ENCODE measurements around the gene EVC2.
"Not testable (repeated sequence)": the region's sequence is repeated elsewhere in the genome, so short reads cannot be mapped to it uniquely, and the experiment has no call there.

The EVC2 gene

DNA sequence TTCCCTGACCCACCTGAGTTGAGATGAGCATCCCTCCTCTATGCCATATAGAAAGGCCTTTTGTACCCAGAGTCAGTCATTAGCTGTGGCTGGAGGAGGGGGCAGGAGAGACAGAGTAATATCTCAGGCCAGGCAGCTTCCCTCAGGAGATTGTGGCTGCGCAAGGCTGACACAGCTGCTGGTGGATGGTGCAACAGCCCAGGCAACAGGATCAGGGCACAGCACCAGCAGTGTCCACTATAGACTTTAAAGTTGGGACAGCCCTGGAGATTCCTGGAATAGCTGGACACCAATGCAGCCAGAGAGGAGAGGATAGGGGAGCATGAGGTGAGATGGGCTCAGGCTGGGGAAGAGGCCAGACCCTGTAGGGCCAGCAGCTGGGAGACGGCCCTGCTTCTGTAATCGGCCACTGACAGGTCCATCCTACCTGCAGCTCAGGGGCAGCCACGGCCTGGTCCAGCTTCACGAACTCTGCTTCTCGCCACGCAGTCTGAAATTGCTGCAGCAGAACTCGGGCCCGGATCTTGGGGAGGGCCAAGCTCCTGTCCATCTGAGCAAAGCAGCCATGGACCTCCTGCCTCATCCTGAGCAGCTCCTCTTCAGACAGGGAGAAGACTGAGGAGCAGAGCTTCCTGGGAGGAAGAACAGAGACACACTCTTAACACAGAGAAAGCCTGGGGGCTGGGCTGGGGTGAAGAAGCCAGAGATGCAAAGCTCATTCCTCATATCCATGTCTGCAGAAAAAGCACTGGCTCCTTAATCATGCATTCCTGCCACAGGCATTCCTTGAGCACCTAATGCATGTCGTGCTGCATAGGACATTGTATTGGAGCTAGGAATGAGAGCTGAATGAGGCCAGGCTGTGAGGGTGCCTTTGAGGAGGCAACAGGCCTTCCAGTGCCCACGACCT lies 90.1 kb downstream of the EVC2 start:
- no peak for DNase-seq

DNA sequence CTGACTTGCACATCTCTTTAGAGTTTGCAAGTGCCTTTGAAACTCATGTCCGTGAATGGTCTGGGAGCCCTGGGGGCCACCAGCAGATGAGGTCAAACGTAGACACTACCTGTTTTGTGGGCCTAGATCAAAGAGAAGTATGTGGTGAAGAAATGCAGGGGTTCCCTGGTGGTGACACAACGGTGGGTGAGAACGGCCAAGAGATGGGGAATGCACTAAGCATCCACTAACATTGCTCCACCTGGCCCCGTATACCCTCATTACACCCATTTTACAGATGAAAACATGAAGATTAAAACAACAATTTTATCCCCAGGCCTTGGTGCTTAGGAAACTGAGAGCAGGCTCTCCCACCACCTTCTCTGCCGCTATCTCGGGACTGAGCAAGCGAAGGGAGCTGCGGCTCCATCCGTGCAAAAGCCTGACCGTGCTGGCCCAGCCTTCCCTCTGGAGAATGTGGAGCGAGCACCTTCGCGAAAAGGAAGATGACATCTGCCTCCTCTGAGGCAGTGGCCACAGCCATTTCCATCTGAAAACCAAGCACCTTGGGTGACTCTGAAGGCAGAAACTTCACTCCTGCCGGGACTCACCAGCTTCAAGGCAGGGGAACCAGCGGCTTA lies 91.9 kb downstream of the EVC2 start:
- no peak for DNase-seq

DNA sequence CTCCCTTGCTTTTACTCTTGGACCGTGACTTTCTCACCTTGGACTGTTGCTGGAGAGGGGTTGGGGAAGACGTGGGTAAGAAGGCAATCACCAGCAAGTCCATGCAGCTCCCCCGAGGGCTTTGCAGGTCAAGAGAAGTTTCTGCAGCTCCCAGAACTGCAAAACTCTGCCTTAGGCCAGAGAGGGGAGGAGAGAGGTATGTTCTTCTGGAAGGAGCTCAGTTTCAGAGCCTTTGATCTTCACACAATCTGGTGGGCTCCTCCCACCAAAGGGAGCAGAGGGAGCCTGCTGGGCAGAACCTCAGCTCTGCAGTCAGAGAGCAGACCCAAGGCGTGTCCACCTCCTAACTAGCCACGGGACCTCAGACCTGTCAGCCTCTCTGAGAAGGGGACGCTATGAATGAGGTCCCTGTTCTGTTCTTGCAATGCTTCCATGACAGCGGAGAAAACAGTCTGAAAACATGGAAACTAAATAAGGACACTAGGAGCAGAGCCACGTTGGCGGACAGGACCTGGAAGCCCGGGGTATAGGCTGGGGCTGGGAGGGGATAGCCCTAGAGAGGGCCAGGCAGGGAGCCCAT lies 92.8 kb downstream of the EVC2 start:
- DNase-seq: no peak

DNA sequence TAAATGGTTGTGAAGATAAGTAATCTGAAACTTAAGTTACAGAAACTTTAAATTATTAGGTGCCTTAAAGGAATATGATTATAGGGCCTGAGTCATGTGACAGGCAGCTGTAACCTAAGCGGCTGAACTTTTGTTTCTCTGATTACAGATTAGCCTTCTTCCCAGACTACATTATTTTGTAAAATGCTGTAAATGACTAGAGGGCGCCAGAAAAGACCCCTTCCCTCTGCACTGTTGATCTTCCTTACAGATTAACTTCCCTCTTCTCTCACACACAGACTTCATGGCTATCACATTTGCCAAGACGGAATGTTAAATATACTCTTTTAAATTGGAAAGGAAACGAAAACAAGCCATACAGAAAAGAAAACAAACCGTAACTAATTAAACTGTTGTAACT lies 96.6 kb downstream of the EVC2 start:
- DNase-seq: no peak

DNA sequence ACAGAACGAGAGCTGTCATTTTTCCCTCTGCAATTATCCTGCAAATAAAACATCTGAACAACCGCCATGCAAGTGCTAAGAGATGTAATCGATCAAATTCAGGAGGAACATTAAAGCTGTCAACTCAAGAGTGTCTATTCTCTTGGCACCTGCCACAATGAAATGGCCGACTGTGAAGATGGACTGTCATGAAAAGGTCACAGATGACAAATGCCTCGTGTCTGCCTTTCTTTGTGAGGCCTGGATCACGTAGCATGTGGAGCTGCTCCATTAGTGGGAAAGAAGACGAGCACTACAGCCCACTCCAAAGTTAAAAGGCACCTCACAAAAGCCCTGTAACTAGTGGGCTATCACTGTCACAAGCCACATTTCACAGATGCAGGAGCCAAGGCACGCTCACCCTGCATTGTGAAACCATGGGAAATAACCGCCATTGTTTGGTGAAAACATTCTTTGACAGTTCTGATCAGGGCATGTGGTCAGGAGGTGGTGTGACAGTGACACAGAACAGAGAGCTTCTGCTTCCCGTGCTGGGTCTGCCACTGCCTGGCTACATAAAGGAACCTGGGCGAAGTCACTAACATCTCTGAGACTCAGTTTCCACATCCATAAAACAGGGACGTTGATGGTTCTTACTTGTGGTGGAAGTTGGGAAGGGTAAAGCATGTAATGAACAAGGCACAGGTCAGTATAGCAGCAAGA lies 98.9 kb downstream of the EVC2 start:
- peak; percentile 98 for DNase-seq

DNA sequence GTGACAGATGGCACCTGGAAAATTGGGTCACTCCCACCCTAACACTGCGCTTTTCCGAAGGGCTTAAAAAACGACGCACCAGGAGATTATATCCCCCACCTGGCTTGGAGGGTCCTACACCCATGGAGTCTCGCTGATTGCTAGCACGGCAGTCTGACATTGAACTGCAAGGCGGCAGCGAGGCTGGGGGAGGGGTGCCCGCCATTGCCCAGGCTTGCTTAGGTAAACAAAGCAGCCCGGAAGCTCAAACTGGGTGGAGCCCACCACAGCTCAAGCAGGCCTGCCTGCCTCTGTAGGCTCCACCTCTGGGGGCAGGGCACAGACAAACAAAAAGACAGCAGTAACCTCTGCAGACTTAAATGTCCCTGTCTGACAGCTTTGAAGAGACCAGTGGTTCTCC lies 114.5 kb downstream of the EVC2 start:
- DNase-seq: not testable (repeated sequence)

DNA sequence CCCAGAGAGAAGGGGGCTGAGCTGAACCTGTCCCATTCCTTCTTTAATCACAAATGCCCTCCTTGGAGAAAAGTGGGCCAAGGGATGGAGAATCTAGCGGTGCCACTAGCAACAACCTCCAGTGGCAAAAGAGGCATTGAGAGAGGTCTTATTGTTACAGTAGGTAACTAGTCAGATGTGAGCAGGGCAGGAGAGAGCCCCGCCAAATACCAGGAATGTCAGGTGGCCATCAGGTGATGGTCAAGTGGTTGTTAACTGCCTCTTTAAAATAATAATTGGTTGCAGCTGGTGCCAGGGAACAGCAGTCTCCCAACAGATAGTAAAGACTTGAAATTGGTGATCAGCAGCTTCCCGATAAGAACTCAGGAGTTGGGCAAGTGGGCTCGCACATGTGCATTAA lies 116.1 kb downstream of the EVC2 start:
- peak; percentile 9 for DNase-seq

DNA sequence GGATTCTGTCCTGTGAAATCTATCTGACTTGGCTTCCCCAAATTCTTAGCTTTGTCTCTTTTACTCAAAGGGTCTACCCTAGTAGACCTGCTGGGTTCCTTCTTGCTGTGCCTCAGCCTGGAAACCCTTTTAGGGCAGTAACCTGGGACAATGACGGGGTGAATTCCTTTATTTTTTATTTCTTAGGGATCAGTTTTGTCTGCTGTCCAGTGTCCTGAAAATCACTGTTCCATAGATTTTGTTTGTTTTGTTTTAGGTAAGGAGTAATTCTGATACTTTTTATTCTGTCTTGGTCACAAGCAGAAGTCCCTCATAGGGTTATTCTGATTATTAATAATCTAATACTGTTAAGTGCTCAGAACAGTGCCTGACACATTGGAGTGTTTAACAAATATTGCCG lies 118.9 kb downstream of the EVC2 start:
- no peak for DNase-seq

DNA sequence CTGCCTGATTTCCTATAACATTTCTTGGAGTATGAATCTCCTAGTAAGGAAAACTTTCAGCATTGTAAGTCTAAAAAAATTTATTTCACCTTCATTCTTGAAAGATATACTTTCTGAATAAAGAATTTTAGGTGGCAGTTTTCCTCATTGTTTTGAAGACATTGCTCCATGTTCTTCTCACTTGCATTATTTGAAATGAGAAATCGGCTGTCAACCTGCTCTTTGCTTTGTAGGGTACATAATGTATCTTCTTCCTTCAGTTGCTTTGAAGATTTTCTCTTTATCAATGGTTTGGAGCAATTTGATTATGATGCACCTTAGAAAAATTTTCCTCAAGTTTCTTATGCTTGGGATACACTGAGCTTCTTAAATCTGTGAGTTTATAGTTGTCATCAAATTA lies 120.3 kb downstream of the EVC2 start:
- no peak for DNase-seq

DNA sequence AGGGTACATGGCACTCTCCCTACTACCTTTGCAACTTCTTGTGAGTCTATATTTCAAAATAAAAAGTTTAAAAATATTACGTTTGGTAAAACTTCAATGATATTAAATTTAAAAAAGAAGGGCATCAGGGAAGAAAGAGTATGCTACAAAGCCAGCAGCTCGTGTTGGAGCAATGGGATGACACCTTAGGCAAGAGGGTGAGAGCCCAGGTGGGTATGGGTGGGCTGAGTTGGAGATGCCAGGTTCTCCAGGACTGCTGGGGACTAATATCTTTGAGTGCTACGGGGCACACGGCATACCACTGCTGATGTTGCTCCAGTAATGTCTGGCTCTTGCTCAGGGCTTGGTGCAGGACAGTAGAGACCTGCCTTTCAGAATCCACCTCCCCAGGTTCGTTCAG lies 132.4 kb downstream of the EVC2 start:
- DNase-seq: no peak

DNA sequence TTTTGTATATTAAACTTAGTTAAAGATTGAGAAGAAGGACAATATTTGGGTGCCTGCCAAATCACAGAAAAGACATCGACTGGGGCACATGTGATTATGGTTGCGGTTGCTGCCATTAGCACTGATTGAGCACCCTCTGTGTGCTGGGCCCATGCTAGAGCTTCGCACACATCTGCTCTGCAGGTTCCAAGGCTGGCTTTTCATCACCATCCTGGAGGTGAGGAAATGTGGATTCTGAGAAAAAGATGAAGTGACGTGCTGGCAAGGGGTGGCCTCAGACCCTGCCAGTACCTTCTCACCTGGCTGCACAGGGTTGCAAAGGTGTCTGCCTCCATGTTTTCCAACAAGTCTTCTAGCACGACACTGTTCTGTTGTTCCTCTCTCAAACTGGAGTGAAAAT lies 134.0 kb downstream of the EVC2 start:
- DNase-seq: no peak

DNA sequence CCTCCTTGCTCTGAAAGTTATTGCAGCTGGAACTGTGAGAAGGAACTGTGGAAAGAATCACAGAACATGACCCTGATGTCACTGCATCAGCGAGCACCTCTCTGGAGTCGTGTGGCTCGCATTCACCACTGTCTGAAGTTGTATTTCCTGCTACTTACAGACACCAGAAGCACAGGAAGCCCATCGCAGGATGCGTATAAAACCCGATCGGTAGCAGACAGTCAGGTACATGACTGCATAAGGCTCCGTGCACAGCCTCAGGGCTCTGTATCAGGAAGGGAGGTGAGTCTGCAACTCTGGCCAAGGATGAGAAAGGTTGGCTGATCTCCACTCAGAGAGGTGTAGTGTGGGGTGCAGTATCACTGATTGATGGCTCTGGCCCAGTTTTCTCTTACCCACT lies 134.4 kb downstream of the EVC2 start:
- DNase-seq: no peak

DNA sequence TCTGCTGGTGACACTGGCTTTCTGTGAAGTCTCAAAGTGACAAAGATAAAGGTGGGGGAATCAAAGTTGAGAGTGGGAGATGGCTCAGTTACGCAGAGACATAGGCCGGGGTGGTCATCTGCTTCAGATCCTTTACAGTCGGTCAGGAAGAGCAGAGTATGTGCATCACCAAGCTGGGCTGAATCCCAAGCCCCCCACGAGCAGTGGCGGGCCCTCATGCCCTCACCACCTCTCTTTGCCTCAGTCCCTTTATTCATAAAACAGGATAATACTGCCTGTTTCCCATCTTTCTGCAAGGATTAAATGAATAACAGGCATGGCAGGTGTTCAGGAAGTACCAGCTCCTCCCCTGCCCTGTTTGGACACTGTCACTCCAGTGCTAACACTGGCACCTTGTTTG lies 135.6 kb downstream of the EVC2 start:
- no peak for DNase-seq

DNA sequence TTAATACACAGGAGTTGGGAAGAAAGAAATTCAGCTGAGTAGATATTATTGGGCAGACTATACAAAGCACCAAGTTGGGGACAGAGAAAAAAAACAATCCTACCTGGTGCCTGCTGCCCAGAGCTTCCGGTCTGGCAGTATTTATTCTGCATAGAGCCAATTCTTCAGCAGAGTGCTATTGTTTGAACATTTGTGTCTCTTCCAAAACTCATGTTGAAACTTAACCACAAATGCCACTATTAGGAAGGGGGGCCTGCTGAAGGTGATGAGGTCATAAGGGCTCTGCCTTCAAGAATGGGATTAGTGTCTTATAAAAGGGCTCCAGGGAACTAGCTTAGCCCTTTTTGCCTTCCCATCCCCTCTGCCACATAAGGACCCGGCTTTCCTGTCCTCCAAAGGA lies 136.2 kb downstream of the EVC2 start:
- no peak for DNase-seq

DNA sequence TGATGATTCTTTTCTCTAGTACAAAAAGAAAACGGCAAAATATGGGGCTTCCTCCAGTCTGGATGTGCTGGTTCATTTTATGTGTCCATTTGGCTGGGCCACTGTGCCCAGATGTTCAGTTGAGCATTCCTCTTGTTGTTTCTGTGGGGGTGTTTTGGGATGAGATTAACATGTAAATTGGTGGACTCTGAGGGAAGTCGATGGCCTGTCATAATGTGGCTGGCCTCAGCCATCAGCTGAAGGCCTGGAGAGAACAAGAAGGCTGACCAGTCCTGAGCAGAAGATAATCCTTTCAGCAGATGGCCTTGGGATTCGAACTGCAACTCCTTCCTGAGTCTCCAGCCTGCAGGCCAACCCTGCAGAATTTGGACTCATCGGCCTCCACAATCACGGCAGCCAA lies 136.7 kb downstream of the EVC2 start:
- DNase-seq: no peak

DNA sequence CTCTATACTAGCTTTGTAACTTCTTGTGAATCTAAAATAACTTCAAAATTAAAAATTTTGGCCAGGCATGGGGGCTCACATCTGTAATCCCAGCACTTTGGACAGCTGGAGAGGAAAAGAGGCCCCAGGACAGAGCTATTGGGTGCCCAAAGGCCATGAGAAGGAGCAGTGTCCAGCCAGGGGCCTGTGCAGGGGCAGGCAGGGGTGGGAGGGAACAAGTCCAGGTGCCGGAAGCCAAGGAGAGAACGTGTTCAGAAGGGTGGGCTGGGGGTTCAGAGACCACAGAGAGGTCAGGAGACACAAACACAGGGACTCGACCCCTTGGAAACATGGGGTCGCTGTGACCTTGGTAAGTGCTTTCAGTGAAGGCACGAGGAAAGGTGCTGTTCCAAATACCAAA lies 138.9 kb downstream of the EVC2 start:
- no peak for DNase-seq

DNA sequence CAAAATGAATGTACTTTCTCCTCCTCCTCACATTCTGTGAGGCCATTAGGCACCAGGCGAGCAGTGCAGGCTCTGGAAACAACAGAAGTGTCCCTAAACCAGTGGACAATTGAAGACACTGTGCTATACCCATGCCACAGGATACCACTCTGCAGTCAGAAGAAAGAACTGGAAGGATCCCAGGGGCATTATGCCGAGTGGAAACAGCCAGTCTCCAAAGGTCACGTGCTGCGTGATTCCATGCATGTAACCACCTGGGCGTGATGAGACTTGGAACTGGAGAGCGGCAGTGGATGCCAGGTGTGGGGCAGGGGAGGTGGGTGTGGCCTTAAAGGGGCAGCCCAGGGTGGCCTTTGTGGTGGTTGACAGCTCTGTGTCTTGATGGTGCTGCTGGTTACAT lies 139.4 kb downstream of the EVC2 start:
- DNase-seq: no peak

DNA sequence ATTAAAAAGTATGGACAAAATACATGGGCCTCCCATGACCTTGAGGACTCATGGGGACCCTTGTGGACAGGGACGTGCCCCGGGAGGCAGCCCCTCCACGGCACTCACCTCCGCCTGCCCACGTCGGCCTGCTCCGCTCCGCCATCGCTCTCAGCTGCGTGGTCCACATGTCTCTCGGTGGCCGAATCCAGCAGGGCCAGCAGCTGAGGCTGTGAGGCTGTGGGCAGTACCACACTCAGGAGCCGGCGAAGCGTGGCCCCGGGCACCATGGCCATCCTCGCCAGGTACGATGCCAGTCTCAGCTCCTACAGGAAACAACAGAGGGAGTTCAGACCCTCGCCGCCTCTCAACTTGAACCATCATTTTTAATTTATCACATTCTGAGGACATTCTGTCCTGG lies 140.0 kb downstream of the EVC2 start:
- no peak for DNase-seq

DNA sequence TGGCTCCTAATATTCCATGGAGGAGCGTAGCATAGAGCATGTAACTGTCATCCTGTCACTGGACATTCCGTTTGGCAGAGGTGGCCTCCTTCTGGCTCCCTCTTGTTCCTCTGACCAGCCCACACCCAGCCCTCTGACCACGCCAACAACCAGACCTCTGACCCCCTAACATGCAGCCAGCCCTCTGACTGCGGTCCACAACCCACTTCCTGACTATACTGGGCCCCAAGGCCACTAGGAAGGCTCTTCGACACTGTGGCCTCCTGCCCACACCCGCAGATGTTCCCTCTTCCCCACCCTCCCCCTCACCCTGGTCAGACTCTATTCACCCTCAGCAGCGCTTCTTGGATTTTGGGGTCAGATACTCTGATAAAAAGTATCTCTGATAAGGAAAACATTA lies 141.4 kb downstream of the EVC2 start:
- no peak for DNase-seq

DNA sequence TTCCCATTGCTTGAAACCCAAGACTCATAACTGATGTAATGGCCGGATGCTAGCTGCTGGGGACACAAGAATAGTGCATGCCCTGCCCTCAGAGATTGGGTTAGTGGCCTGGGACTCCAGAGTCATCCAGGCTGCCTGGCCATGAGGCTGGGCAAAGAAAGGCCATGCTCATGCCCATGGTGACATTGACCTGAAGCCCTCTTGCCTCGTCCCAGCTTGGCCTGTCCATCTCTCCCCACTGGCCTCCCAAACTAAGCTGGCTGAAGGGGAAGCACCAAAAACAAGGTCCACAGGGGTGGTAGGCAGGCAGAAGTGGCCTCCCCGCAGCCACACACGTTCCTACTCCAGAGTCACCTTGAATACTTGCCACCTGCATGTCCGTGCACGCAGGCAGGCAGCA lies 141.8 kb downstream of the EVC2 start:
- DNase-seq: no peak

DNA sequence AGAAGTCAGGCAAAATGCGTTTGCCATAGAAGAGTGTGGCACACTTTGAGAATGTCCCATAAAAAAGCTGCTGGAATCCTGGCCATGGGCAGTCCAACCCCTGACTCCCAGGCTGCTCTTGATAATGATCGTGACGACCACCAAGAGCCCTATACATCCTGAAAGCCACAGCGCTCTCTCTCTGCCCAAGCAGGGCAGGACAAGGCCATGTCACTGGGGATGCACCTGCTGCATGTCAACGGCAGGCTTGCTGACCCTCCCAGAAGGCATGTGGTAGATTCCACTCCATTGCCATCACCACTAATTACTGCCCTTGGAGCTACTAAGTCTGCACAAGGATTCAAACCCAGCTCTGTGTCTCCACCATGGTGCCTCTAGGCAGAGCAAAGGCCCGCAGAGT lies 144.5 kb downstream of the EVC2 start:
- no peak for DNase-seq

DNA sequence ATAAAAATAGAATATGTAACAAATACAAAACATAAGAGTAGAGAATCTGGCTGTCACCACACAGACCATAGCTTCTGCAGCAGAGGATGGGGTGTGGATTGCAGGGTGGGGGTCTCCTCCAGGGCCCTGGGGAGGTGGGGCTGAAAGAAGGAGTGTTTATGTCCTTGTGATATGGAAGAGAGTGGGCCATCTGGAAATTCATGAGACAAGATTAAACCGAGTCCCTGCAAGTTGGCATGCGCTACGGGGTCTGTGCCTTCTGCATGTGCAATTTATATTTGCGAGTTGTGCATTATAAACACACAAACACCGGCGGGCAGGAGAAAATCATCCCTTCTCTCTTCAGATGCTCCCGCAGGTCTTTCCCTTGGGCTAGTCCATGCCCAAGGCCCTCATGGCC lies 145.9 kb downstream of the EVC2 start:
- DNase-seq: no peak

DNA sequence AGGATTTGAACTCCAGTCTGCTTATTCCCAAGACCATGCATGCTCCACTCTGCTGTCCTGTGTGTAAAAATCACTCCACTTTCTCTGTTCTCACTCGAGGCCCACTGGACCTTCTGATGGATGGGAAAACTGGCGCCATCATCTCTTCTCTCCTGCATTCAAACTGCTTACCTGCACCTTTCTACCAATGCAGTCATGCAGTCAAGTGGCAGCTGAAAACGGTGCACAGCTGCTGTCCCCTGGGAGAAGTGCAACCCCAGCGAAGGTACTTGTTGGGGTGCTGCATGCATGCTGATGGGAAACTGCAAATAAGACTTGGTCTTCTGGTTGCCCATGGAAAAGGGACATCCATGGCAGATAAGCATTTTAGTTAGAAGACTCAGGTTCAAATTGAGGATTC lies 147.1 kb downstream of the EVC2 start:
- DNase-seq: no peak

DNA sequence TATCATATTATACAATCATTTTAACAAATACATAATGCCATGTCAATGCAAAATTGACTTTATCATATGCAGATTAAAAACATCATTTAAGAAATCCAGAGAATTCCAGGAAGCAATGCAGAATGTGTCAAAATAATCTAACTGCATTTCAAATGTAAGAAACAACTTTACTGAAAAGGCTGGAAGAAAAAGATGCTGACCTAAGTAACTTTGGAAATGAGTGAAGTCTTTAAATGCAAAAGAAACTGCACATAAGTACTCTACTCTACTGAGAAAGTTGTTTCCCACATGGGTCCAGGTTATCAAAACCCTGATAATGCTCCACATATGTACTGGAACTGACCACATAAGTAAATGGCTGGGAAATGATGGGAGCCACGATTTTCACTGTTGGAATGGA lies 149.9 kb downstream of the EVC2 start:
- no peak for DNase-seq

All from NCI-H1417 treated with DMSO at 0.1 percent for 48 hours (cell line).